ENCODE data around the gene ENPP7.

- TF ChIP-seq POLR2A (IDR thresholded peaks at IDR 0.05; ENCODE audit: extremely low read depth, insufficient read length) = no peak
- TF ChIP-seq CTCF (IDR thresholded peaks at IDR 0.05; ENCODE audit: low read depth, low read length) = no peak
Measured at GRCh38 chr17:79693419-79693818, 37.3 kb upstream of the ENPP7 start.

Data from NB4 (cell line).